ENCODE measurements around the gene PIGM.
A peak's percentile ranks its signal among the peaks of the same experiment; 100 is the strongest.

Gene PIGM

DNA sequence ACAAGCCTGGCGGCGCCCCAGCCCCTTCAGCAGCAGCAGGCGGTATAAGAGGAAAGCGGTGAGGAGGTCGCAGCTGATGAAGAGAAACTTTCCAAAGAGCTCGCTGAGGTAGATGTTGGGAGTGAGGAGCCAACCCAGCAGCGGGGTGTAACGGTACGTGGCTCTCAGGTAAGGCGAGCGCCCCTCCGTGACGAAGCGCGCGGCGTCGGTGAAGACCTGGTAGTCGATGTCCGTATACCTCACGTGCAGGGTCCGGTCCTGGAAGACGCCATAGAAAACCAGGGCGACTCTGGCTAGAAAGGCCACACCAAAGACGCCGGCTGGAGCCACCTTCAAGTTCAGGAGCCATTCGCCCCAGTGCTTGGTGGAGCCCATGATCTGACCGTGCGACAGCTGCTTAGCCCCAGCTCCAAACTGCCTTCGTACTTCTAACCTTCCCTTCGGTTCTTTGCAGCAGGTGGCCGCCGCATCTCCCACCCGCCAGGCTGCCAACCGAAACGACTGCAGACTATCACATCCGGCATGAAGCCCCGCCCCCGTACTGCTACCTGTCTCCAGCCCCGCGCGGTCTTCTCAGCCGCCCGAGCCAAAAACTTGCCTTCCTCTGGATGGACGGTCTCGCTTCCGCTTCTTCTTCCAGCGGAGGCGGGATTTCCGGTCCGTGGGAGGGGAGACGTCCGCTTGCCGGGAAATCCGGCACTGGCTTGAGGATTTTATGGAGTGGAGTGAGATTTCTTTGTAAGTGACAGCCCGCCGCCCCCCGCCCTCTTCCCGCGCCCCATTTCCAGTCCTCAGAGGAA is at the start of gene PIGM:
TSS of gene PIGM (minus strand) at position 626 of the 800 bp plus-strand sequence. CDS start at position 375, 251 bp downstream.
- no peak for TF ChIP-seq CTCF (IDR thresholded peaks at IDR 0.05; ENCODE audit: insufficient read depth, low read depth, low read length, missing control alignments)
- H3K4me3 ChIP-seq (ENCODE audit: low read depth, low read length), result peak within 1 kb of the TSS; percentile 70
- DNase-seq (ENCODE audit: low read depth), result peak; percentile 96

DNA sequence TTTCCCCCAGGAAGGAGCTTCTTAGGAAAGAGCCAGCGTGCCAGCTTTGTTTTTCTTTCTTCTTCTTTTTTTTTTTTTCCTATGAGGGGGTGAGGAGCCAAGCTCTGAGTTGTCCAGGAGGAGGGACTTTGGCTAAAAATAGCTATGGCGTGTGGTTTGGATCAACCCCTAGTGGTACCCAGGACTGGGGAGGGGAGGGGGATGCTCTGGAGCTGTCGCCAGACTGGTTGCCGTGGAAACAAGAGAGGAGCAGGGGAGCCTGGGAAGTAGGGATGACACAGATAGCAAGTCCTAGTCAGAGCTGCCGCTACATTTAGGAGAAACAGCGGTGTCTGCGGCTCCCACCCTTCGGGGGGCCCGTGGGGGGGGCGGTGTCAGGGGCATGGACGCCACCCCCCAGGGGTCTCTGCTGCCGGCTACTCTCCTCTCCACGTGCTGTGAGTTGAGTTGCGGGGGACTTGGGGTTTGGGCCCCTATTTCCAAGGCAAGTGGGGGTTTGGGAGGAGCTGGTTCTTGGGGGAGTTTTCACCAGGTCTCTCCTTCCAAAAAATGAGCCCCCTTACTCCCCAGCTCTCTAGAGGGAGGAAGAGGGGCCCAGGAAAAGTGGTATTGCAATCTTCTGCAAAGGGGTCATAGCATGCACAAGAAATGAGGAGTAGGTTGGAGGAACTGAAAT is 49.6 kb upstream of the PIGM start, which contains the start of gene KCNJ9:
TSS of gene KCNJ9 (plus strand) at position 278 of the 676 bp plus-strand sequence. CDS start 2,493 bp downstream, outside the sequence.
- TF ChIP-seq CTCF (IDR thresholded peaks at IDR 0.05; ENCODE audit: insufficient read depth, low read depth, low read length, missing control alignments), result no peak

GRCh38 chr1:160080381-160081100 is 48.8 kb upstream of the PIGM start:
- no peak for DNase-seq (ENCODE audit: low read depth)
- TF ChIP-seq CTCF (IDR thresholded peaks at IDR 0.05; ENCODE audit: insufficient read depth, low read depth, low read length, missing control alignments), result no peak
- H3K4me3 ChIP-seq (ENCODE audit: low read depth, low read length), result no peak overlapping the region

More for the DNA sequence above, 49.6 kb upstream of the PIGM start, which contains the start of gene KCNJ9:
- no peak within 1 kb of the TSS for H3K4me3 ChIP-seq (ENCODE audit: low read depth, low read length)
- no peak for DNase-seq (ENCODE audit: low read depth)

- TF ChIP-seq CTCF (IDR thresholded peaks at IDR 0.05; ENCODE audit: insufficient read depth, low read depth, low read length, missing control alignments), result no peak
- DNase-seq (ENCODE audit: low read depth), result no peak
- H3K4me3 ChIP-seq (ENCODE audit: low read depth, low read length), result no peak overlapping the region
These were observed 47.7 kb upstream of the PIGM start for GRCh38 chr1:160079448-160079847.

GRCh38 chr1:160078512-160079195 is 46.9 kb upstream of the PIGM start:
- DNase-seq (ENCODE audit: low read depth), result peak; percentile 63
- peak; percentile 84 for TF ChIP-seq CTCF (IDR thresholded peaks at IDR 0.05; ENCODE audit: insufficient read depth, low read depth, low read length, missing control alignments)

DNA sequence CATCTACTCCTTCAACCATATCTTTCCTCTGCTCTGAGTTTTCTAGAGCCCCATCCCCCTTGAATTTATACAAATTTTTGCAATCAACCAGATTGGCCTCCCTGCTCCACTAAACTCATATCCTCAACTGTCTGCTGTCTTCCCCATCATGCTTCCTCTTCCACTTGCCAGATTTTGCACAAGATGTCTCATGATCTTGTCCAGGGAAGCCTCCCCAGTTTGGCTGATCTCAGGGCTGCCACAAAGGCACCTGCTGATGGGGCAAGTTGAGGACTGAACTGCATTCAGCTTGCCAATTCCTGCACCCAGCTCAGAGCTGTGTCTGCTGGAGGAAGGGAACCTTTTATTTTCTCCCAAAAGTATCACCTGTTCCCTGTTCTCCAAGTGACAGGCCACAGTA is 45.7 kb upstream of the PIGM start:
- no peak overlapping the region for H3K4me3 ChIP-seq (ENCODE audit: low read depth, low read length)
- no peak for DNase-seq (ENCODE audit: low read depth)
- no peak for TF ChIP-seq CTCF (IDR thresholded peaks at IDR 0.05; ENCODE audit: insufficient read depth, low read depth, low read length, missing control alignments)

More at GRCh38 chr1:160078512-160079195, 46.9 kb upstream of the PIGM start:
- H3K4me3 ChIP-seq (ENCODE audit: low read depth, low read length), result no peak overlapping the region
